DOHH2 (cell line): ENCODE results near the gene CTIF.

Experiments
- H3F3A ChIP-seq: fragments of 200-600 bp; sonication (generic), shearing (Covaris generic); 2 replicates; pipeline ENCODE4 v1.6.0; 2016; ENCODE audit warnings: antibody characterized with exemption, mild to moderate bottlenecking; ENCODE audit not compliant: control insufficient read depth, insufficient read depth
- H3K27ac ChIP-seq: fragments of 200-600 bp; sonication (generic); 2 replicates; pipeline ENCODE4 v1.5.1; 2014; ENCODE audit warnings: low read depth, mild to moderate bottlenecking, low read length, moderate library complexity
- H3K27me3 ChIP-seq: fragments of 200-600 bp; sonication (generic); 2 replicates; pipeline ENCODE4 v1.6.1; 2014; ENCODE audit warnings: mild to moderate bottlenecking, low read length, mixed read lengths; ENCODE audit not compliant: control insufficient read depth
- H3K36me3 ChIP-seq: fragments of 200-600 bp; sonication (generic); 2 replicates; pipeline ENCODE4 v1.6.1; 2014; ENCODE audit warnings: mild to moderate bottlenecking, low read length, moderate library complexity, mixed read lengths; ENCODE audit not compliant: control insufficient read depth
- H3K4me1 ChIP-seq: fragments of 200-600 bp; sonication (generic); 2 replicates; pipeline ENCODE4 v1.6.1; 2014; ENCODE audit warnings: mild to moderate bottlenecking, low read length, mixed read lengths; ENCODE audit not compliant: control insufficient read depth
- H3K4me2 ChIP-seq: fragments of 200-600 bp; sonication (generic); 2 replicates; pipeline ENCODE4 v1.6.0; 2014; ENCODE audit warnings: mild to moderate bottlenecking, low read length, moderate library complexity
- H3K4me3 ChIP-seq: fragments of 200-600 bp; sonication (generic); 2 replicates; pipeline ENCODE4 v1.5.1; 2014; ENCODE audit warnings: mild to moderate bottlenecking, low read length, mixed read lengths
- H3K79me2 ChIP-seq: fragments of 200-600 bp; sonication (generic); 2 replicates; pipeline ENCODE4 v1.6.1; 2014; ENCODE audit warnings: mild to moderate bottlenecking, low read length, mixed read lengths; ENCODE audit not compliant: control insufficient read depth
- H3K9me2 ChIP-seq: fragments of 200-600 bp; sonication (generic); replicated peaks from 2 replicates; pipeline ENCODE4 v1.6.1; 2014; ENCODE audit warnings: mild to moderate bottlenecking, low read length, mixed read lengths; ENCODE audit not compliant: control insufficient read depth
- H3K9me3 ChIP-seq: fragments of 200-600 bp; sonication (generic); 2 replicates; pipeline ENCODE4 v1.6.1; 2014; ENCODE audit warnings: antibody characterized with exemption, low read length, mixed read lengths; ENCODE audit not compliant: control insufficient read depth, insufficient read depth
- H4K20me1 ChIP-seq: fragments of 200-600 bp; sonication (generic); 2 replicates; pipeline ENCODE4 v1.6.0; 2014; ENCODE audit warnings: low read depth, mild to moderate bottlenecking, antibody characterized with exemption, low read length, moderate library complexity; ENCODE audit not compliant: control insufficient read depth, insufficient read depth
- CTCF ChIP-seq: fragments of 200-600 bp; sonication (generic); IDR thresholded peaks from one replicate; pipeline ENCODE4 v1.5.1; 2014; ENCODE audit warnings: antibody characterized with exemption, mild to moderate bottlenecking, low read depth, low read length; ENCODE audit not compliant: poor library complexity, severe bottlenecking
- EZH2phosphoT487 ChIP-seq: fragments of 200-600 bp; sonication (generic); IDR thresholded peaks from 2 replicates; pipeline ENCODE4 v1.6.1; 2017; ENCODE audit warnings: borderline replicate concordance, mild to moderate bottlenecking, antibody characterized with exemption, low read length, moderate library complexity, mixed read lengths

The CTIF gene

GRCh38 chr18:48828194-48828545, 289.3 kb downstream of the CTIF start:
- Histone ChIP-seq H3K9me2 (no peaks in the 10 kb centered on the region), H3K4me1 (peaks cover 8% of the 10 kb centered on the region), H3K4me3 (no peak overlapping the region), H3K79me2 (no peaks in the 10 kb centered on the region), H3K4me2 (no peak overlapping the region), H3K27ac (no peak overlapping the region), H4K20me1 (no peaks in the 10 kb centered on the region), H3F3A (no peaks in the 10 kb centered on the region), H3K27me3 (peaks cover 47% of the 10 kb centered on the region), H3K36me3 (no peaks in the 10 kb centered on the region), H3K9me3 (no peaks in the 10 kb centered on the region; the same call in 1 of the 2 replicates)
- TF ChIP-seq EZH2phosphoT487 = no peak

GRCh38 chr18:48828691-48829442, 290.0 kb downstream of the CTIF start:
- Histone ChIP-seq H3K9me3 (no peaks in the 10 kb centered on the region), H3K27ac (no peak overlapping the region), H4K20me1 (no peaks in the 10 kb centered on the region), H3K27me3 (peaks cover 47% of the 10 kb centered on the region), H3K9me2 (no peaks in the 10 kb centered on the region), H3K79me2 (no peaks in the 10 kb centered on the region), H3K36me3 (no peaks in the 10 kb centered on the region), H3K4me1 (peaks cover 15% of the 10 kb centered on the region), H3F3A (no peaks in the 10 kb centered on the region), H3K4me2 (no peak overlapping the region), H3K4me3 (no peak overlapping the region)
- TF ChIP-seq CTCF (no peak), EZH2phosphoT487 (no peak)

GRCh38 chr18:48829443-48830149, 290.8 kb downstream of the CTIF start:
- no peak for TF ChIP-seq CTCF
- no peak for TF ChIP-seq EZH2phosphoT487
- Histone ChIP-seq H3K4me2 (no peak overlapping the region), H3K4me1 (peaks cover 22% of the 10 kb centered on the region), H3K27ac (no peak overlapping the region), H3K79me2 (no peaks in the 10 kb centered on the region), H3K36me3 (no peaks in the 10 kb centered on the region), H3K9me2 (no peaks in the 10 kb centered on the region), H4K20me1 (no peaks in the 10 kb centered on the region), H3K9me3 (no peaks in the 10 kb centered on the region), H3K4me3 (no peak overlapping the region), H3K27me3 (peaks cover 50% of the 10 kb centered on the region), H3F3A (0 out of 2 replicates have a peak, but pooled peaks cover 2% of the 10 kb centered on the region)

GRCh38 chr18:48831113-48831759, 292.4 kb downstream of the CTIF start:
- no peak overlapping the region for H3K4me3 ChIP-seq
- H3K4me1 ChIP-seq = peaks cover 31% of the 10 kb centered on the region
- H3K9me3 ChIP-seq = no peaks in the 10 kb centered on the region
- H4K20me1 ChIP-seq = no peaks in the 10 kb centered on the region
- peaks cover 54% of the 10 kb centered on the region for H3K27me3 ChIP-seq
- TF ChIP-seq EZH2phosphoT487 (no peak), CTCF (no peak)
- no peaks in the 10 kb centered on the region for H3K9me2 ChIP-seq
- H3K27ac ChIP-seq = no peak overlapping the region
- no peaks in the 10 kb centered on the region for H3K79me2 ChIP-seq
- no peaks in the 10 kb centered on the region for H3K36me3 ChIP-seq
- no peak overlapping the region for H3K4me2 ChIP-seq
- 0 out of 2 replicates have a peak, but pooled peaks cover 2% of the 10 kb centered on the region for H3F3A ChIP-seq
